ENCODE data around the gene HK3.

HK3 gene

GRCh38 chr5:176881816-176882566 is 17.2 kb downstream of the HK3 start:
- peaks cover 0 to 31% of the 10 kb centered on the region in 2 donors for H3K27me3 ChIP-seq
- H3K36me3 ChIP-seq: no peaks in the 10 kb centered on the region
- H3K9me3 ChIP-seq: no peaks in the 10 kb centered on the region
- peak in 1 of 2 donors; percentile 56 for DNase-seq
- no peak overlapping the region for H3K4me3 ChIP-seq
- no peak overlapping the region for H3K27ac ChIP-seq
- H3K4me1 ChIP-seq: no peaks in the 10 kb centered on the region
- intact Hi-C loops (cut with DNase I; ENCODE audit: low total_unique reads): loop anchor here (10.0 kb wide), 1 partner anchor 307 kb away; no protein-coding TSS in a partner anchor
- no peak for TF ChIP-seq CTCF (IDR thresholded peaks at IDR 0.05)

GRCh38 chr5:176881021-176881749 is 18.0 kb downstream of the HK3 start:
- Histone ChIP-seq H3K4me3 (no peak overlapping the region), H3K27ac (no peak overlapping the region), H3K27me3 (peaks cover 0 to 39% of the 10 kb centered on the region in 2 donors), H3K4me1 (no peaks in the 10 kb centered on the region), H3K9me3 (no peaks in the 10 kb centered on the region), H3K36me3 (no peaks in the 10 kb centered on the region)
- DNase-seq: no peak
- no peak for TF ChIP-seq CTCF (IDR thresholded peaks at IDR 0.05)
- intact Hi-C loops (cut with DNase I; ENCODE audit: low total_unique reads): loop anchor here (10.0 kb wide), 1 partner anchor 306 kb away; no protein-coding TSS in a partner anchor

- peaks cover 0 to 46% of the 10 kb centered on the region in 2 donors for H3K27me3 ChIP-seq
- no peak overlapping the region for H3K27ac ChIP-seq
- H3K4me1 ChIP-seq: no peaks in the 10 kb centered on the region
- no peaks in the 10 kb centered on the region for H3K36me3 ChIP-seq
- H3K4me3 ChIP-seq: no peak overlapping the region
- no peak for TF ChIP-seq CTCF (IDR thresholded peaks at IDR 0.05)
- no peak for DNase-seq
- intact Hi-C loops (cut with DNase I; ENCODE audit: low total_unique reads): loop anchor here (10.0 kb wide), 1 partner anchor 306 kb away; no protein-coding TSS in a partner anchor
- no peaks in the 10 kb centered on the region for H3K9me3 ChIP-seq
Observed at GRCh38 chr5:176880366-176881020, 18.7 kb downstream of the HK3 start.

GRCh38 chr5:176879663-176880361 is 19.3 kb downstream of the HK3 start:
- intact Hi-C loops (cut with DNase I; ENCODE audit: low total_unique reads): loop anchor here (10.0 kb wide), 1 partner anchor 305 kb away; no protein-coding TSS in a partner anchor
- DNase-seq: no peak
- no peaks in the 10 kb centered on the region for H3K9me3 ChIP-seq

More at GRCh38 chr5:176879663-176880361, 19.3 kb downstream of the HK3 start:
- TF ChIP-seq CTCF (IDR thresholded peaks at IDR 0.05): no peak
- H3K4me3 ChIP-seq: no peak overlapping the region
- H3K27me3 ChIP-seq: peaks cover 0 to 53% of the 10 kb centered on the region in 2 donors
- no peaks in the 10 kb centered on the region for H3K4me1 ChIP-seq
- no peaks in the 10 kb centered on the region for H3K36me3 ChIP-seq
- no peak overlapping the region for H3K27ac ChIP-seq

Measured in tibial artery (tissue), 4 donors.